SK-N-SH (cell line): Measurements from ENCODE around the gene OR10J1. TPM values are rescaled to one million over a fixed set of nuclear protein-coding genes. Genes with fewer than 3 reads are reported as not detected.
A peak's percentile ranks its signal among the peaks of the same experiment; 100 is the strongest.

Source experiments
- CTCF ChIA-PET: fragments of 300-600, 350-600 bp; formaldehyde crosslinking; extraction: SDS; loops from one replicate; lab custom pipeline; 2021; lab: Yijun Ruan, JAX
- POLR2A ChIA-PET: fragments of 350-600 bp; sonication (Branson Sonifier 250); formaldehyde crosslinking; extraction: SDS; loops from one replicate; lab custom pipeline; 2020; ENCODE audit warnings: antibody characterized with exemption, inconsistent platforms; lab: Yijun Ruan, JAX
- DNase-seq: peaks from one replicate; pipeline ENCODE4 v3.0.0; 2012
- H2AFZ ChIP-seq: fragments of 200-600 bp; sonication (generic); 2 replicates; pipeline ENCODE4 v1.8.1; 2016; ENCODE audit warnings: antibody characterized with exemption, mild to moderate bottlenecking, low read depth
- H3F3A ChIP-seq: fragments of 200-600 bp; sonication (generic); replicated peaks from 2 replicates; pipeline ENCODE3; 2016; ENCODE audit warnings: antibody characterized with exemption, mild to moderate bottlenecking; ENCODE audit not compliant: insufficient read depth
- H3K27ac ChIP-seq, 2 experiments: fragments of 200-500 bp in 1 of 2; fragments of 200-600 bp in 1 of 2; sonication (Bioruptor generic) in 1 of 2; sonication (generic), shearing (Covaris generic) in 1 of 2; 2 replicates each; pipeline versions ENCODE4 v1.5.1 to v1.6.1; 2014 to 2016; ENCODE audit warnings: low read depth in 2 of 2, inconsistent platforms in 1 of 2, low read length in 1 of 2, mild to moderate bottlenecking in 1 of 2, mixed read lengths in 1 of 2
- H3K27me3 ChIP-seq: fragments of 200-600 bp; sonication (generic), shearing (Covaris generic); 2 replicates; pipeline ENCODE4 v1.6.1; 2016; ENCODE audit warnings: mixed run types; ENCODE audit not compliant: insufficient read depth
- H3K36me3 ChIP-seq, 2 experiments: fragments of 200-500 bp in 1 of 2; fragments of 200-600 bp in 1 of 2; sonication (Bioruptor generic) in 1 of 2; sonication (generic) in 1 of 2; replicated peaks in 1 of 2; 2 replicates each; pipeline versions ENCODE3 to v1.5.1; 2014 to 2016; ENCODE audit warnings: low read length in 1 of 2, mild to moderate bottlenecking in 1 of 2; ENCODE audit not compliant: insufficient read depth in 2 of 2, control insufficient read depth in 1 of 2
- H3K4me1 ChIP-seq, 2 experiments: fragments of 200-500 bp in 1 of 2; fragments of 200-600 bp in 1 of 2; sonication (Bioruptor generic) in 1 of 2; sonication (generic), shearing (Covaris generic) in 1 of 2; 2 replicates each; pipeline versions ENCODE4 v1.5.1 to v1.6.1; 2014 to 2016; ENCODE audit warnings: low read depth in 1 of 2, low read length in 1 of 2, mixed run types in 1 of 2; ENCODE audit not compliant: insufficient read depth in 2 of 2, control insufficient read depth in 1 of 2
- H3K4me2 ChIP-seq: fragments of 200-600 bp; sonication (generic), shearing (Covaris generic); 2 replicates; pipeline ENCODE4 v1.6.1; 2017; ENCODE audit warnings: mixed run types
- H3K4me3 ChIP-seq, 2 experiments: fragments of 200-500 bp in 1 of 2; fragments of 200-600 bp in 1 of 2; sonication (Bioruptor generic) in 1 of 2; sonication (generic), shearing (Covaris generic) in 1 of 2; 2 replicates each; pipeline versions ENCODE4 v1.5.1 to v1.8.1; 2014 to 2016; ENCODE audit warnings: low read depth in 2 of 2, inconsistent platforms in 1 of 2, low read length in 1 of 2, mild to moderate bottlenecking in 1 of 2, mixed read lengths in 1 of 2, moderate library complexity in 1 of 2
- H3K79me2 ChIP-seq: fragments of 200-600 bp; sonication (generic); 2 replicates; pipeline ENCODE4 v1.8.1; 2017; ENCODE audit warnings: mild to moderate bottlenecking; ENCODE audit not compliant: insufficient read depth
- H3K9ac ChIP-seq: fragments of 200-600 bp; sonication (generic); 2 replicates; pipeline ENCODE4 v1.6.1; 2017; ENCODE audit warnings: mixed run types
- H3K9me2 ChIP-seq: fragments of 200-600 bp; sonication (generic); 2 replicates; pipeline ENCODE4 v1.6.1; 2017; ENCODE audit warnings: mixed run types
- H3K9me3 ChIP-seq: fragments of 200-600 bp; sonication (generic); 2 replicates; pipeline ENCODE4 v1.6.1; 2017; ENCODE audit warnings: mixed run types, mild to moderate bottlenecking, moderate library complexity
- H4K20me1 ChIP-seq: fragments of 200-600 bp; sonication (generic); 2 replicates; pipeline ENCODE4 v1.6.1; 2017; ENCODE audit warnings: mild to moderate bottlenecking, mixed run types; ENCODE audit not compliant: insufficient read depth
- ELF1 ChIP-seq: IDR thresholded peaks from 2 replicates; pipeline ENCODE4 v1.4.0; 2012
- EZH2phosphoT487 ChIP-seq: fragments of 200-600 bp; sonication (generic); IDR thresholded peaks from 2 replicates; pipeline ENCODE4 v1.6.1; 2017; ENCODE audit warnings: low read depth, mixed run types, mild to moderate bottlenecking, antibody characterized with exemption, moderate library complexity, borderline replicate concordance
- IRF3 ChIP-seq: fragments of 150-350 bp; IDR thresholded peaks from 2 replicates; pipeline ENCODE4 v1.6.1; 2016; ENCODE audit warnings: mild to moderate bottlenecking, low read depth, low read length
- JUND ChIP-seq: IDR thresholded peaks from 2 replicates; pipeline ENCODE4 v1.4.0; 2012
- MAX ChIP-seq: IDR thresholded peaks from 2 replicates; pipeline ENCODE4 v1.4.0; 2012; ENCODE audit warnings: low read depth
- POLR2AphosphoS5 ChIP-seq: IDR thresholded peaks from 2 replicates; pipeline ENCODE4 v1.6.1; 2012; ENCODE audit warnings: low read depth, low read length
- RAD21 ChIP-seq: IDR thresholded peaks from 2 replicates; pipeline ENCODE4 v1.6.1; 2012; ENCODE audit warnings: mild to moderate bottlenecking, low read length
- RCOR1 ChIP-seq: fragments of 150-350 bp; IDR thresholded peaks from 2 replicates; pipeline ENCODE4 v1.6.1; 2017; ENCODE audit warnings: antibody characterized with exemption, low read length
- RFX5 ChIP-seq: IDR thresholded peaks from 2 replicates; pipeline ENCODE4 v1.6.1; 2012; ENCODE audit warnings: mild to moderate bottlenecking, improper control_type of control experiment, low read length
- RXRA ChIP-seq: IDR thresholded peaks from 2 replicates; pipeline ENCODE4 v1.4.0; 2012; ENCODE audit warnings: low read depth, mild to moderate bottlenecking, borderline replicate concordance
- SMC3 ChIP-seq: IDR thresholded peaks from 2 replicates; pipeline ENCODE4 v1.6.1; 2012; ENCODE audit warnings: low read depth, low read length, improper control_type of control experiment
- TCF12 ChIP-seq: IDR thresholded peaks from 2 replicates; pipeline ENCODE4 v1.4.0; 2012
- WGBS: methylation state at CpG from one replicate; pipeline ENCODE4 v1.1.6; 2017; ENCODE audit warnings: low lambda C conversion rate; 5-methylcytosine and 5-hydroxymethylcytosine counted together
- polyA plus RNA-seq, 3 experiments: library from polyadenylated mRNA; depleted of rRNA; stranded (reverse); fragments of >200 nt; gene quantifications; 2 replicates each; pipeline ENCODE4 v1.2.3, GENCODE V29; 2012
- TF ChIP-seq, protein P1 (sequence below): IDR thresholded peaks from 2 replicates; pipeline ENCODE4 v1.4.0; 2012; ENCODE audit warnings: low read depth, borderline replicate concordance
- TF ChIP-seq, protein P2 (sequence below): fragments of 200-600 bp; sonication (generic); IDR thresholded peaks from 2 replicates; pipeline ENCODE4 v1.6.1; 2017; ENCODE audit warnings: antibody characterized with exemption, mild to moderate bottlenecking, moderate library complexity
- TF ChIP-seq, protein P3 (sequence below): fragments of 150-350 bp; IDR thresholded peaks from 2 replicates; pipeline ENCODE4 v1.6.1; 2017; ENCODE audit warnings: antibody characterized with exemption, low read length, low read depth, borderline replicate concordance

Gene OR10J1
- polyA plus RNA-seq, 1 of the 3 experiments (the other 2 are of a cell fraction): not detected

DNA sequence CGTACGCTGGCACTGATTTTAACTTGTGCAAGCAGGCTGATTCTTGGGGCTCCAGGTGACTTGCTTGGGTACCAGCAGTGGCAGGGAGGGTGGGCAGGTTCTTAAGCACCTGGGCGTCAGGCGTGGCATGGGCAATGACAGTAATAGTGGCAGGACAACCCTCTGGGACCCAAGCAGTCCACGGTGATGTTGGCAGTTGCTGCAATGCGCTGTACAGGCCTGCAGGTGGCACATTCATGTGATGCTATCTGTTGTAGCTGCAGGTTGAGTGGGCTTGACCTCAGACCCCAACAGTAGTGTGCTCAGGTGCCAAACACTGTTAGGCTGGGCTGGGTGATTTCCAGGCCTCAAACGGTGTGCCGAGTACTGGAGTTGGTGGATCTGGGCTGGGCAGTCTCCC, 17.7 kb upstream of the OR10J1 start:
- no peaks in the 10 kb centered on the region for H3K9me2 ChIP-seq
- no peaks in the 10 kb centered on the region for H3K27me3 ChIP-seq
- H4K20me1 ChIP-seq: no peaks in the 10 kb centered on the region
- no peaks in the 10 kb centered on the region for H3K4me1 ChIP-seq
- H3F3A ChIP-seq: no peaks in the 10 kb centered on the region
- 21% methylated on average over 6 of the region's 8 CpGs for WGBS
- no peak overlapping the region for H3K27ac ChIP-seq
- no peak overlapping the region for H2AFZ ChIP-seq
- H3K4me3 ChIP-seq: no peak overlapping the region
- 0 out of 2 replicates have a peak, but pooled peaks cover 6% of the 10 kb centered on the region for H3K9me3 ChIP-seq
- POLR2A ChIA-PET: no interaction called here
- H3K9ac ChIP-seq: no peak overlapping the region
- no peak overlapping the region for H3K4me2 ChIP-seq
- DNase-seq: no peak
- CTCF ChIA-PET: interaction anchor here (0.9 to 1.3 kb wide), 3 partner anchors 408 to 550 kb away, joined by 3 read pairs; no protein-coding TSS in a partner anchor
- no peaks in the 10 kb centered on the region for H3K36me3 ChIP-seq
- H3K79me2 ChIP-seq: no peaks in the 10 kb centered on the region
- TF ChIP-seq, protein P1, sequence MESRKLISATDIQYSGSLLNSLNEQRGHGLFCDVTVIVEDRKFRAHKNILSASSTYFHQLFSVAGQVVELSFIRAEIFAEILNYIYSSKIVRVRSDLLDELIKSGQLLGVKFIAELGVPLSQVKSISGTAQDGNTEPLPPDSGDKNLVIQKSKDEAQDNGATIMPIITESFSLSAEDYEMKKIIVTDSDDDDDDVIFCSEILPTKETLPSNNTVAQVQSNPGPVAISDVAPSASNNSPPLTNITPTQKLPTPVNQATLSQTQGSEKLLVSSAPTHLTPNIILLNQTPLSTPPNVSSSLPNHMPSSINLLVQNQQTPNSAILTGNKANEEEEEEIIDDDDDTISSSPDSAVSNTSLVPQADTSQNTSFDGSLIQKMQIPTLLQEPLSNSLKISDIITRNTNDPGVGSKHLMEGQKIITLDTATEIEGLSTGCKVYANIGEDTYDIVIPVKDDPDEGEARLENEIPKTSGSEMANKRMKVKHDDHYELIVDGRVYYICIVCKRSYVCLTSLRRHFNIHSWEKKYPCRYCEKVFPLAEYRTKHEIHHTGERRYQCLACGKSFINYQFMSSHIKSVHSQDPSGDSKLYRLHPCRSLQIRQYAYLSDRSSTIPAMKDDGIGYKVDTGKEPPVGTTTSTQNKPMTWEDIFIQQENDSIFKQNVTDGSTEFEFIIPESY: no peak
- TF ChIP-seq RAD21: no peak
- TF ChIP-seq, protein P2, sequence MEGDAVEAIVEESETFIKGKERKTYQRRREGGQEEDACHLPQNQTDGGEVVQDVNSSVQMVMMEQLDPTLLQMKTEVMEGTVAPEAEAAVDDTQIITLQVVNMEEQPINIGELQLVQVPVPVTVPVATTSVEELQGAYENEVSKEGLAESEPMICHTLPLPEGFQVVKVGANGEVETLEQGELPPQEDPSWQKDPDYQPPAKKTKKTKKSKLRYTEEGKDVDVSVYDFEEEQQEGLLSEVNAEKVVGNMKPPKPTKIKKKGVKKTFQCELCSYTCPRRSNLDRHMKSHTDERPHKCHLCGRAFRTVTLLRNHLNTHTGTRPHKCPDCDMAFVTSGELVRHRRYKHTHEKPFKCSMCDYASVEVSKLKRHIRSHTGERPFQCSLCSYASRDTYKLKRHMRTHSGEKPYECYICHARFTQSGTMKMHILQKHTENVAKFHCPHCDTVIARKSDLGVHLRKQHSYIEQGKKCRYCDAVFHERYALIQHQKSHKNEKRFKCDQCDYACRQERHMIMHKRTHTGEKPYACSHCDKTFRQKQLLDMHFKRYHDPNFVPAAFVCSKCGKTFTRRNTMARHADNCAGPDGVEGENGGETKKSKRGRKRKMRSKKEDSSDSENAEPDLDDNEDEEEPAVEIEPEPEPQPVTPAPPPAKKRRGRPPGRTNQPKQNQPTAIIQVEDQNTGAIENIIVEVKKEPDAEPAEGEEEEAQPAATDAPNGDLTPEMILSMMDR: peak; percentile 33; the same call in 1 of the 2 replicates
- peak; percentile 29 for TF ChIP-seq SMC3
- TF ChIP-seq JUND: no peak

DNA sequence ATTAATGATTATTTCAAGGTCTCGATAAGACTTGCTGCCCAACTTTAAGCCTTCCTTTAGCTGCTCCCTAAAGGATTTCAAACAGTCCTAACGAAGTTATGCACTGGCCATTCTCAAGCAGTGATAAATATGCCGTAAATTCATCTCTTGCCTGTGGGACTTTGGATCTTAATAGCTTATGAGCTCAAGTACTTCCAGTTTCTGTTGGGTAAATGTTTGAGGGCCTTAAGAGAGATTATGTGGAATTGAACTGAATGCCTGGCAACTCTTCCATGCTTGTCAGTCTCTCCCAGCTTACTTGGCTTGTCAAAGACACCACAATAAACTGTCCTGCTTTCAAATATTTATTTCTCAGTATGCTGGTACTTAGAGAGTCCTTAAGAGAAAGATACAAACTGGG, 11.0 kb upstream of the OR10J1 start:
- peak overlapping the region in 1 of 2 experiments; percentile 86; a peak in 2 of 4 replicates for H3K27ac ChIP-seq
- peaks cover 5% of the 10 kb centered on the region for H3F3A ChIP-seq
- H3K4me2 ChIP-seq: peak overlapping the region; percentile 51
- H2AFZ ChIP-seq: peak overlapping the region; percentile 61; the same call in 1 of the 2 replicates
- no peaks in the 10 kb centered on the region for H3K79me2 ChIP-seq
- no peaks in the 10 kb centered on the region for H3K9me2 ChIP-seq
- no peak overlapping the region for H3K4me3 ChIP-seq
- no peaks in the 10 kb centered on the region for H3K9me3 ChIP-seq
- ChIA-PET CTCF (interaction anchor here (1.3 kb wide), 1 partner anchor 17 kb away, joined by 3 read pairs; no protein-coding TSS in a partner anchor), POLR2A (no interaction called here)
- 6% methylated on average over 3 of the region's 3 CpGs for WGBS
- H4K20me1 ChIP-seq: no peaks in the 10 kb centered on the region
- H3K36me3 ChIP-seq: no peaks in the 10 kb centered on the region
- no peak for DNase-seq
- H3K4me1 ChIP-seq: peaks cover 0 to 9% of the 10 kb centered on the region in 2 experiments; a peak in 2 of 4 replicates
- H3K27me3 ChIP-seq: no peaks in the 10 kb centered on the region
- H3K9ac ChIP-seq: peak overlapping the region; percentile 16; the same call in 1 of the 2 replicates
- TF ChIP-seq RXRA (no peak), MAX (no peak), RCOR1 (no peak), RAD21 (no peak), ELF1 (no peak), JUND (no peak), IRF3 (no peak), EZH2phosphoT487 (no peak), POLR2AphosphoS5 (no peak), TCF12 (no peak), RFX5 (no peak)
- TF ChIP-seq, protein P2: no peak
- TF ChIP-seq, protein P3, sequence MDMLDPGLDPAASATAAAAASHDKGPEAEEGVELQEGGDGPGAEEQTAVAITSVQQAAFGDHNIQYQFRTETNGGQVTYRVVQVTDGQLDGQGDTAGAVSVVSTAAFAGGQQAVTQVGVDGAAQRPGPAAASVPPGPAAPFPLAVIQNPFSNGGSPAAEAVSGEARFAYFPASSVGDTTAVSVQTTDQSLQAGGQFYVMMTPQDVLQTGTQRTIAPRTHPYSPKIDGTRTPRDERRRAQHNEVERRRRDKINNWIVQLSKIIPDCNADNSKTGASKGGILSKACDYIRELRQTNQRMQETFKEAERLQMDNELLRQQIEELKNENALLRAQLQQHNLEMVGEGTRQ: no peak
- TF ChIP-seq, protein P1: no peak
